ENCODE measurements around the gene TTR. TPM values are rescaled to one million over a fixed set of nuclear protein-coding genes. Genes with fewer than 3 reads are reported as not detected.

The TTR gene
- total and polyA plus RNA-seq, 2 donors (not counting 1 experiment from before 2014, with no cell fraction given): not detected

GRCh38 chr18:31634331-31634713 is 42.6 kb downstream of the TTR start:
- Histone ChIP-seq H3K9ac (ENCODE audit: low read length) (no peak overlapping the region), H3K79me2 (ENCODE audit: control insufficient read depth, insufficient read depth, low read length) (no peaks in the 10 kb centered on the region), H3K4me3 (ENCODE audit: control extremely low read depth in 1 of 5, extremely low read depth in 1 of 5, insufficient read depth in 1 of 5, low read depth in 2 of 5, low read length in 4 of 5) (no peak overlapping the region), H3K36me3 (replicated peaks in 1 of 2; ENCODE audit: control extremely low read depth in 1 of 2, control insufficient read depth in 1 of 2, extremely low read depth in 1 of 2, insufficient read depth in 2 of 2, low read length in 1 of 2) (no peaks in the 10 kb centered on the region), H3K27me3 (replicated peaks in 1 of 4; ENCODE audit: control extremely low read depth in 1 of 4, control insufficient read depth in 3 of 4, insufficient read depth in 4 of 4, low read length in 3 of 4) (no peaks in the 10 kb centered on the region), H3K4me1 (ENCODE audit: control insufficient read depth in 2 of 2, insufficient read depth in 2 of 2, low read length in 2 of 2) (peaks cover 5 to 10% of the 10 kb centered on the region in 2 donors), H4K20me1 (ENCODE audit: control insufficient read depth, insufficient read depth, low read length, poor library complexity, severe bottlenecking) (no peaks in the 10 kb centered on the region), H2AFZ (ENCODE audit: insufficient read depth, low read depth, low read length, poor library complexity, severe bottlenecking) (no peak overlapping the region), H3K9me3 (ENCODE audit: control extremely low read depth in 1 of 3, control insufficient read depth in 2 of 3, insufficient read depth in 1 of 3, low read length in 2 of 3) (no peaks in the 10 kb centered on the region), H3K4me2 (replicated peaks; ENCODE audit: low read depth, low read length, poor library complexity, severe bottlenecking) (no peak overlapping the region), H3K27ac (ENCODE audit: low read length in 2 of 2) (no peak overlapping the region)
- H3K27ac Mint-ChIP-seq: no peak overlapping the region
- POLR2A ChIA-PET: no interaction called here
- intact Hi-C loops (cut with micrococcal nuclease): no loop called here
- CTCF ChIA-PET: no interaction called here
- no peak for ATAC-seq (ENCODE audit: low read depth)
- peaks cover 4% of the 10 kb centered on the region for H3K27me3 Mint-ChIP-seq
- TF ChIP-seq EZH2 (IDR thresholded peaks at IDR 0.05; ENCODE audit: borderline replicate concordance, insufficient read depth, low read depth, low read length, poor library complexity, severe bottlenecking) (no peak), CTCF (IDR thresholded peaks at IDR 0.05) (no peak)
- peaks cover 12% of the 10 kb centered on the region for H3K4me1 Mint-ChIP-seq
- DNase-seq: no peak
- WGBS (ENCODE audit: insufficient coverage): no CpG with 5 or more reads among the region's 3 CpGs
- H3K9me3 Mint-ChIP-seq (ENCODE audit: insufficient read depth): peaks cover 2% of the 10 kb centered on the region
- H3K4me3 Mint-ChIP-seq: no peak overlapping the region

GRCh38 chr18:31636387-31636786 is 44.7 kb downstream of the TTR start:
- Histone ChIP-seq H3K4me1 (ENCODE audit: control insufficient read depth in 2 of 2, insufficient read depth in 2 of 2, low read length in 2 of 2) (peaks cover 5 to 10% of the 10 kb centered on the region in 2 donors), H3K27ac (ENCODE audit: low read length in 2 of 2) (no peak overlapping the region), H3K79me2 (ENCODE audit: control insufficient read depth, insufficient read depth, low read length) (no peaks in the 10 kb centered on the region), H3K36me3 (replicated peaks in 1 of 2; ENCODE audit: control extremely low read depth in 1 of 2, control insufficient read depth in 1 of 2, extremely low read depth in 1 of 2, insufficient read depth in 2 of 2, low read length in 1 of 2) (no peaks in the 10 kb centered on the region), H3K9me3 (ENCODE audit: control extremely low read depth in 1 of 3, control insufficient read depth in 2 of 3, insufficient read depth in 1 of 3, low read length in 2 of 3) (no peaks in the 10 kb centered on the region), H3K4me3 (ENCODE audit: control extremely low read depth in 1 of 5, extremely low read depth in 1 of 5, insufficient read depth in 1 of 5, low read depth in 2 of 5, low read length in 4 of 5) (no peak overlapping the region), H3K27me3 (replicated peaks in 1 of 4; ENCODE audit: control extremely low read depth in 1 of 4, control insufficient read depth in 3 of 4, insufficient read depth in 4 of 4, low read length in 3 of 4) (no peaks in the 10 kb centered on the region), H4K20me1 (ENCODE audit: control insufficient read depth, insufficient read depth, low read length, poor library complexity, severe bottlenecking) (no peaks in the 10 kb centered on the region), H2AFZ (ENCODE audit: insufficient read depth, low read depth, low read length, poor library complexity, severe bottlenecking) (no peak overlapping the region), H3K4me2 (replicated peaks; ENCODE audit: low read depth, low read length, poor library complexity, severe bottlenecking) (no peak overlapping the region), H3K9ac (ENCODE audit: low read length) (no peak overlapping the region)
- Mint-ChIP-seq H3K27ac (no peak overlapping the region), H3K4me3 (no peak overlapping the region), H3K4me1 (peaks cover 10% of the 10 kb centered on the region), H3K27me3 (peaks cover 4% of the 10 kb centered on the region), H3K9me3 (ENCODE audit: insufficient read depth) (peaks cover 2% of the 10 kb centered on the region)
- TF ChIP-seq CTCF (IDR thresholded peaks at IDR 0.05) (no peak), EZH2 (IDR thresholded peaks at IDR 0.05; ENCODE audit: borderline replicate concordance, insufficient read depth, low read depth, low read length, poor library complexity, severe bottlenecking) (no peak)
- ChIA-PET CTCF (no interaction called here), POLR2A (no interaction called here)
- intact Hi-C loops (cut with micrococcal nuclease): no loop called here
- ATAC-seq (ENCODE audit: low read depth) (no peak), DNase-seq (no peak)

All from B cell (primary cell).